ENCODE measurements around the gene FOXQ1.

FOXQ1 gene

DNA sequence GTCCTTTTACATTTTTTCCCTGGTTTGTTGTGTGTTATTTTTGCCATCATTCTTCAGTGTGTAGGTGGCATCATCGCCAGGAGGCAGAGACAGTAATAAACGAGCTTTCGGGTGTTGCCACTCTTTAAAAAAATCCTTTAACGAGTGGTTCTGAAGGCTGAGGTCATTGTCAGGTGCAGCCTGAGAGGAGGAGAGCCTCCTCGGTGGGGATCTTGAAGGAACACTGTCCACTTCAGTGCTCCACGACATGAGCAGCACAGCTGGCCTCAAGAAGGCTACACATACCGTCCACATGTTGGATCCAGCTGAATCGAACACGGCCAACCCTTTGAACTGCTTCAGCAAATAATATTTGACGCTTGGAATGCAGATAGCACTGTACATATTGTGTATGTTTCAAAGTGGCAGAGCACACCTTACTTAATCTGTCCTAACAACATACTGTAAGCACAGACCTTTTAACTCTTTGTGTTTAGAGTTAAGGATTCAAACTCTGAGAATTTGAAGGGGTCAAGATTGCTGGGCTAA is 48.0 kb upstream of the FOXQ1 start:
- Histone ChIP-seq H3K9me3 (ENCODE audit: insufficient read depth, low read length, severe bottlenecking) (no peaks in the 10 kb centered on the region), H3K9ac (ENCODE audit: low read depth, low read length) (no peak overlapping the region), H3K27me3 (ENCODE audit: insufficient read depth, low read length, poor library complexity) (no peaks in the 10 kb centered on the region), H3K27ac (ENCODE audit: low read length) (no peak overlapping the region), H4K20me1 (ENCODE audit: insufficient read depth, low read length) (no peaks in the 10 kb centered on the region), H2AFZ (ENCODE audit: low read depth, low read length) (no peak overlapping the region), H3K4me2 (ENCODE audit: insufficient read depth, low read length) (no peak overlapping the region), H3K4me3 (ENCODE audit: low read depth in 1 of 2, low read length in 2 of 2) (no peak overlapping the region), H3K79me2 (ENCODE audit: insufficient read depth, low read length) (no peaks in the 10 kb centered on the region), H3K36me3 (ENCODE audit: insufficient read depth, low read length) (no peaks in the 10 kb centered on the region), H3K4me1 (ENCODE audit: insufficient read depth, low read length) (no peaks in the 10 kb centered on the region)
- ATAC-seq (ENCODE audit: insufficient read depth, low read depth) = no peak
- no peak for TF ChIP-seq EZH2 (IDR thresholded peaks at IDR 0.05; ENCODE audit: borderline replicate concordance, low read depth, low read length, severe bottlenecking)
- TF ChIP-seq, protein P1, sequence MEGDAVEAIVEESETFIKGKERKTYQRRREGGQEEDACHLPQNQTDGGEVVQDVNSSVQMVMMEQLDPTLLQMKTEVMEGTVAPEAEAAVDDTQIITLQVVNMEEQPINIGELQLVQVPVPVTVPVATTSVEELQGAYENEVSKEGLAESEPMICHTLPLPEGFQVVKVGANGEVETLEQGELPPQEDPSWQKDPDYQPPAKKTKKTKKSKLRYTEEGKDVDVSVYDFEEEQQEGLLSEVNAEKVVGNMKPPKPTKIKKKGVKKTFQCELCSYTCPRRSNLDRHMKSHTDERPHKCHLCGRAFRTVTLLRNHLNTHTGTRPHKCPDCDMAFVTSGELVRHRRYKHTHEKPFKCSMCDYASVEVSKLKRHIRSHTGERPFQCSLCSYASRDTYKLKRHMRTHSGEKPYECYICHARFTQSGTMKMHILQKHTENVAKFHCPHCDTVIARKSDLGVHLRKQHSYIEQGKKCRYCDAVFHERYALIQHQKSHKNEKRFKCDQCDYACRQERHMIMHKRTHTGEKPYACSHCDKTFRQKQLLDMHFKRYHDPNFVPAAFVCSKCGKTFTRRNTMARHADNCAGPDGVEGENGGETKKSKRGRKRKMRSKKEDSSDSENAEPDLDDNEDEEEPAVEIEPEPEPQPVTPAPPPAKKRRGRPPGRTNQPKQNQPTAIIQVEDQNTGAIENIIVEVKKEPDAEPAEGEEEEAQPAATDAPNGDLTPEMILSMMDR (IDR thresholded peaks at IDR 0.05; ENCODE audit: borderline replicate concordance, extremely low read depth, low read length, poor library complexity, severe bottlenecking) = no peak
- DNase-seq = no peak

DNA sequence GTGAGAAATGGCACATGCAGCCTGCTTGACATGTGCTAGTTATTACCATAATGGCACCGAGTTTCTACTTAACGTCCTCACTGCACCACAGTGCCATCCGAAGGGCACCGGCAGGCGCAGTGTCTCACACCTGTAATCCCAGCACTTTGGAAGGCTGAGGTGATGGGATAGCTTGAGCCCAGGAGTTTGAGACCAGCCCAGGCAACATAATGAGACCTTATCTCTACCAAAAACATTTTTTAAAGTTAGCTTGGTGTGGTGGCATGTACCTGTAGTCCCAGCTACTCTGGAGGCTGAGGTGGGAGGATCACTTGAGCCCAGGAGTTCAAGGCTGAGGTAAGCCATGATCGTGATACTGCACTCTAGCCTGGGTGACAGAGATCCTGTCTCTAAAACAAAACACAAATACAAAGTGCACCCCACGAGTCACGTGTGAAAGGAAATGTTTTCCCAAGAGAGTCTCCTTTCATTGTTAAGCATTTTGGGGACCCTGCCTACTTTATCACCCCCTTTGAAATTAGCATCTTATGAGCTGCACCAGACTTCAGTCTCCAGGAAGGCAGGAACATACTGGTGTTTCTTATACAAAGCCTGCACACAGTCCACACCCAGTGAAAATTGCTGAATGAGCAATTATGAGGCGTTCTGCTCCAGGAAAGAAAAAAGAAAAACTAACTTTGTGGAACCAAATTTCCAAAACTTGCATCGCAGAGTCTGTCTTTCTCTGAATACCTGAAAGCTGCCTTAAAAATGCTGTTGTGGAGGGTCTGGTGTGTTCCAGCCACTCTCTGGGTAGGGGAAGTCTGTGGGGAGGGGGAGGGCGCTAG is 47.1 kb upstream of the FOXQ1 start:
- H3K9me3 ChIP-seq (ENCODE audit: insufficient read depth, low read length, severe bottlenecking) = no peaks in the 10 kb centered on the region
- no peak overlapping the region for H3K4me3 ChIP-seq (ENCODE audit: low read depth in 1 of 2, low read length in 2 of 2)
- DNase-seq (no peak), ATAC-seq (ENCODE audit: insufficient read depth, low read depth) (no peak)
- H2AFZ ChIP-seq (ENCODE audit: low read depth, low read length) = no peak overlapping the region
- H3K4me2 ChIP-seq (ENCODE audit: insufficient read depth, low read length) = no peak overlapping the region
- no peak overlapping the region for H3K9ac ChIP-seq (ENCODE audit: low read depth, low read length)
- no peaks in the 10 kb centered on the region for H3K79me2 ChIP-seq (ENCODE audit: insufficient read depth, low read length)
- H3K27ac ChIP-seq (ENCODE audit: low read length) = no peak overlapping the region
- H4K20me1 ChIP-seq (ENCODE audit: insufficient read depth, low read length) = no peaks in the 10 kb centered on the region
- TF ChIP-seq, protein P1 (IDR thresholded peaks at IDR 0.05; ENCODE audit: borderline replicate concordance, extremely low read depth, low read length, poor library complexity, severe bottlenecking) = no peak
- no peaks in the 10 kb centered on the region for H3K27me3 ChIP-seq (ENCODE audit: insufficient read depth, low read length, poor library complexity)
- no peaks in the 10 kb centered on the region for H3K36me3 ChIP-seq (ENCODE audit: insufficient read depth, low read length)
- no peaks in the 10 kb centered on the region for H3K4me1 ChIP-seq (ENCODE audit: insufficient read depth, low read length)

DNA sequence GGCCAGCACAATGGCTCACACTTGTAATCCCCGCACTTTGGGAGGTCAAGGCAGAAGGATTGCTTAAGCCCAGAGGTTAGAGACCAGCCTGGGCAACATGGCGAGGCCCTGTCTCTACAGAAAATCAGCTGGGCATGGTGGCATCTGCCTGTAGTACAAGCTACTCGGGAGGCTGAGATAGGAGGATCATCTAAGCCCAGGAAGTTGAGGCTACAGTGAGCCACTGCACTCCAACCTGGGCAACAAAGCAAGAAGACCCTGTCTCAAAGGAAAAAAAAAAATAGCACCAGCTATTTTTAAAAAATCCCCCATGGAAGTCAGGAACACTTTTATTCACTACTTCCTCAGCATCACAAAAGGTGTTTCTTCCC is 45.2 kb upstream of the FOXQ1 start:
- ATAC-seq (ENCODE audit: insufficient read depth, low read depth) (no peak), DNase-seq (no peak)
- Histone ChIP-seq H3K4me3 (ENCODE audit: low read depth in 1 of 2, low read length in 2 of 2) (no peak overlapping the region), H3K36me3 (ENCODE audit: insufficient read depth, low read length) (no peaks in the 10 kb centered on the region), H3K79me2 (ENCODE audit: insufficient read depth, low read length) (no peaks in the 10 kb centered on the region), H3K9ac (ENCODE audit: low read depth, low read length) (no peak overlapping the region), H2AFZ (ENCODE audit: low read depth, low read length) (no peak overlapping the region), H3K9me3 (ENCODE audit: insufficient read depth, low read length, severe bottlenecking) (peaks cover 3% of the 10 kb centered on the region), H3K4me2 (ENCODE audit: insufficient read depth, low read length) (no peak overlapping the region), H3K27ac (ENCODE audit: low read length) (no peak overlapping the region), H4K20me1 (ENCODE audit: insufficient read depth, low read length) (no peaks in the 10 kb centered on the region), H3K27me3 (ENCODE audit: insufficient read depth, low read length, poor library complexity) (no peaks in the 10 kb centered on the region), H3K4me1 (ENCODE audit: insufficient read depth, low read length) (no peaks in the 10 kb centered on the region)
- TF ChIP-seq EZH2 (IDR thresholded peaks at IDR 0.05; ENCODE audit: borderline replicate concordance, low read depth, low read length, severe bottlenecking) = no peak
- TF ChIP-seq, protein P1 (IDR thresholded peaks at IDR 0.05; ENCODE audit: borderline replicate concordance, extremely low read depth, low read length, poor library complexity, severe bottlenecking) = no peak

Data from DND-41 (cell line).